ENCODE results near the gene IRF8.

DNA sequence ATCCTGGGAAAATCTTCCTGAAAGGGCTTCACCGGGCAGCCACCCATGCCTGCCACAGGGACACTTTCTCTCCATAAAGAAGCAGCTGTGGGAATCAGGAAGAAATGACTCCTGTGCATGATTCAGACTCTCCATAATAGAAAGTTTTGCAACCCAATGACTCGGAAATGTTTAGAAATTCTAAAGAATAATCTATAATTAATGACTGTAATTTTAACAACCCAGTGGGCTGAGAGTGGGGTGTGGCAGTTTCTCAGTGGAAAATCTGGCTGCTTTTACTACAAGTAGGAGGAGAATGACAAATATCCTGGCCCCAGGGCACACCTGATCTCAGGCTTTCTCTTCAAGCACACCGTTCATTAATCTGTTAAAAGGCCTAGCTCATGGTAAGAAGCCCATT, 25.7 kb downstream of the IRF8 start:
- TF ChIP-seq, protein P1, sequence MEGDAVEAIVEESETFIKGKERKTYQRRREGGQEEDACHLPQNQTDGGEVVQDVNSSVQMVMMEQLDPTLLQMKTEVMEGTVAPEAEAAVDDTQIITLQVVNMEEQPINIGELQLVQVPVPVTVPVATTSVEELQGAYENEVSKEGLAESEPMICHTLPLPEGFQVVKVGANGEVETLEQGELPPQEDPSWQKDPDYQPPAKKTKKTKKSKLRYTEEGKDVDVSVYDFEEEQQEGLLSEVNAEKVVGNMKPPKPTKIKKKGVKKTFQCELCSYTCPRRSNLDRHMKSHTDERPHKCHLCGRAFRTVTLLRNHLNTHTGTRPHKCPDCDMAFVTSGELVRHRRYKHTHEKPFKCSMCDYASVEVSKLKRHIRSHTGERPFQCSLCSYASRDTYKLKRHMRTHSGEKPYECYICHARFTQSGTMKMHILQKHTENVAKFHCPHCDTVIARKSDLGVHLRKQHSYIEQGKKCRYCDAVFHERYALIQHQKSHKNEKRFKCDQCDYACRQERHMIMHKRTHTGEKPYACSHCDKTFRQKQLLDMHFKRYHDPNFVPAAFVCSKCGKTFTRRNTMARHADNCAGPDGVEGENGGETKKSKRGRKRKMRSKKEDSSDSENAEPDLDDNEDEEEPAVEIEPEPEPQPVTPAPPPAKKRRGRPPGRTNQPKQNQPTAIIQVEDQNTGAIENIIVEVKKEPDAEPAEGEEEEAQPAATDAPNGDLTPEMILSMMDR (IDR thresholded peaks at IDR 0.05; ENCODE audit: low read depth, low read length, poor library complexity, severe bottlenecking) = no peak
- no peak for TF ChIP-seq EZH2phosphoT487 (IDR thresholded peaks at IDR 0.05; ENCODE audit: borderline replicate concordance, low read length)

All from DOHH2 (cell line).